NCI-H345 (cell line): ENCODE results near the gene ZNF226.
"Not testable (repeated sequence)": the region's sequence is repeated elsewhere in the genome, so short reads cannot be mapped to it uniquely, and the experiment has no call there.

Experiments
- DNase-seq: peaks from one replicate; lab custom pipeline; 2025; lab: John Stamatoyannopoulos, UW

Gene ZNF226

DNA sequence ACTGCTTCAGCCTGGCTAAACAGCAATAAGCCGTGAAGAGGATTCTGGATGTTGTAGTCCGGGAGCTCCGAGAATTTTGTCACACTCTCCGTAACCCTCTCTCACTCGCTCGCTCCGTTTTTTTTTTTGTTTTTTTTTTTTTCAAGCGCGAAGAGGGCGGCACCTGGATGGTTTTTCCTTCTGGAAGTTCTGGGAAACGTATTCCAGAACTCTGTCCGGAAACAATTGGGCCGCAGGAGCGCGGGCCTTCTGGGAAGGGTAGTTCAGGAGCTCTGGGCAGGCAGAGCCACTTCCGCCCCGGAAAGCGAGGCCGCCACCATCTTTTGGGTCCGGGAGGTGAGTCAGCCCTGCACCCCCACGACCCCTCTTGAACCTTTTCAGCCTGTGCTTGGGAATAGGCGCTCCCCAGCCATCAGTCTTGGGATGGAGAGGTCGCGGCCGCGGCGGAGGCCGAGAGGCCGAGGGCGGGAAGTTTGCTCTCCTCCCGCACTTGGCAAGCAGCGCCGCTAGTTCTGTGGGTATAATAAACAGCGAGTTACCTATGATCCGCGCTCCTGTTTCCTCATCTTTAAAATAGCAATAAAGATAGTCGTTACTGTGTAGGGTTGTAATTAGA, 47.5 kb downstream of the ZNF226 start, which contains the start of gene ZNF227:
ZNF227 (plus strand) TSS at position 283 of the 616 bp plus-strand sequence. CDS start 5,261 bp downstream, outside the sequence.
- peak; percentile 85 for DNase-seq

DNA sequence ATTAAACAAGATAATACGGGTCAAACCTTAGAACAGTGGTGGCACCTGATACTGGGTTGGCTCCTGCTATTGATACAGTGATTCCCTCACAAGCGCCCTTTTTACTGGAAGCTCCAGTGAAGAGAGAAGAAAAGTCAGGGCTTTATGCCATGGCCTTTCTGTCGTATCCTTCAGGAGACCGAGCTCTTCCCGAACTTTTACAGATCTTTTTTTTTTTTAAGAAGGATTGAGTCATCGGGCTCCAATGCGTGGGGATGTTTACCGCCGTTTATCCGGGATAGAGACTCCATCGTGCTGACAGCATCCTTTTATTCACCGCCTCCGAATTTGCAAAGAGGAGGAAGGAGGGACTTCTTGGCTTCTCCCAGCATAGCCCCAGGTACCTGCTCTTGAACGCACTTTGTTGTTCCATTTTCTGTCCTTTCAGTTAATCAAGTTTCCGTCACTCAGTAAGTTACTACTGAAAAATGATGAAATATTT, 48.0 kb downstream of the ZNF226 start:
- DNase-seq = no peak

DNA sequence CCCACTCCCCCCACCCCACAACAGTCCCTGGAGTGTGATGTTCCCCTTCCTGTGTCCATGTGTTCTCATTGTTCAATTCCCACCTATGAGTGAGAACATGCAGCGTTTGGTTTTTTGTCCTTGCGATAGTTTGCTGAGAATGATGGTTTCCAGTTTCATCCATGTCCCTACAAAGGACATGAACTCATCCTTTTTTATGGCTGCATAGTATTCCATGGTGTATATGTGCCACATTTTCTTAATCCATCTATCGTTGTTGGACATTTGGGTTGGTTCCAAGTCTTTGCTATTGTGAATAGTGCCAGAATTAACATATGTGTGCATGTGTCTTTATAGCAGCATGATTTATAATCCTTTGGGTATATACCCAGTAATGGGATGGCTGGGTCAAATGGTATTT, 55.0 kb downstream of the ZNF226 start:
- not testable (repeated sequence) for DNase-seq

DNA sequence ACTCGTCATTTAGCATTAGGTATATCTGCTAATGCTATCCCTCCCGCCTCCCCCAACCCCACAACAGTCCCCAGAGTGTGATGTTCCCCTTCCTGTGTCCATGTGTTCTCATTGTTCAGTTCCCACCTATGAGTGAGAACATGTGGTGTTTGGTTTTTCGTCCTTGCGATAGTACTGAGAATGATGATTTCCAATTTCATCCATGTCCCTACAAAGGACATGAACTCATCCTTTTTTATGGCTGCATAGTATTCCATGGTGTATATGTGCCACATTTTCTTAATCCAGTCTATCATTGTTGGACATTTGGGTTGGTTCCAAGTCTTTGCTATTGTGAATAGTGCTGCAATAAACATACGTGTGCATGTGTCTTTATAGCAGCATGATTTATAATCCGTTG, 55.9 kb downstream of the ZNF226 start:
- DNase-seq = not testable (repeated sequence)

DNA sequence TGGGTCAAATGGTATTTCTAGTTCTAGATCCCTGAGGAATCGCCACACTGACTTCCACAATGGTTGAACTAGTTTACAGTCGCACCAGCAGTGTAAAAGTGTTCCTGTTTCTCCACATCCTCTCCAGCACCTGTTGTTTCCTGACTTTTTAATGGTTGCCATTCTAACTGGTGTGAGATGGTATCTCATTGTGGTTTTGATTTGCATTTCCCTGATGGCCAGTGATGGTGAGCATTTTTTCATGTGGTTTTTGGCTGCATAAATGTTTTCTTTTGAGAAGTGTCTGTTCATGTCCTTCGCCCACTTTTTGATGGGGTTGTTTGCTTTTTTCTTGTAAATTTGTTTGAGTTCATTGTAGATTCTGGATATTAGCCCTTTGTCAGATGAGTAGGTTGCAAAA, 56.4 kb downstream of the ZNF226 start:
- DNase-seq = not testable (repeated sequence)
